ENCODE results near the gene NR6A1.

DNA sequence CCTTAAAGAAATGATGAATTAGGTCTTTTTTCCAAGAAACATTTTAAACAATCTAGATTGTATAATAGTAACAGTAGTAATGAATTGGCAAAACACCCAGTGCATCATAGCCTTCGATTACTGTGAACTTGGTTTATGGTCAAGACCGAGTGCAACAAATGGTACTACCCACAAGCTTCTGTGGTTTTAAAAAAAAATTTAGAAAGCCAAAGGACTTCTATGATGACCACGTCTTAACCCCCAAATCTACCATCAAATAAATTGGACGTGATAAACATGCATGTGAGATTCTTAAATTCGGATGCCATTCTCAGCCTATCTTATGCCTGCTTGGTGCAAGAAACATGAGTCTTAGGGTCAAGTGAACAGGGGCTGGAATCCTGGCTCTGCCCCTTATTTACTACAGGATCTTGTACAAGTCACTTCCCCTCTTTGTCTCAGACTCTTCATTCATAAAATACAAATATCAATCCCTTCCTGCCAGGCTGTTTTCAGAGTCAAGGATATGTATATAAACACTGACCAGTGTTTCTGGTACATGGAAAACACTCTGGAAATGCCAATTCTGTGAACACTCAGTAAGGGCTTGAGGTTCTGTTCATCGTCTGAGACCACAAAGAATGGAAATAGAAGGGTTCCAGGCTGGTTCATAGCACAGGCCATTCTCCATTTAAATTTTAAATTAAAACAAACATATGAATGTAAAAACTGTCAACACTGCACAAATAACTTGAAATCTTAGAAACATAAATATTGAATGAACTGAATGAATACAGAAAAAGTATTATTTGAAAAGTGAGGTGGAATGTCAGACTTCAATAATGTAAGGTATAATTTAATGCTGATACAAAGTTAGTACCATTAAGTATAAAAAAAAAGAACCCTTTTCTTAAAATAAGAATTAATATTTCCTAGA lies 107.8 kb downstream of the NR6A1 start:
- TF ChIP-seq YY1 (IDR thresholded peaks at IDR 0.05; ENCODE audit: insufficient read depth, insufficient read length) (no peak), ZNF274 (IDR thresholded peaks at IDR 0.05; ENCODE audit: low read depth, low read length) (no peak), SUZ12 (IDR thresholded peaks at IDR 0.05; ENCODE audit: extremely low read depth, insufficient read depth, insufficient read length) (no peak)
